HEK293 (cell line): Measurements from ENCODE around the gene MYO1F.

ENCODE experiments used
- CTCF ChIA-PET: fragments of 350-600 bp; formaldehyde crosslinking; extraction: SDS; loops from one replicate; lab custom pipeline; 2021; ENCODE audit warnings: antibody characterized with exemption; lab: Yijun Ruan, JAX
- POLR2A ChIA-PET: fragments of 300-600 bp; formaldehyde crosslinking; extraction: SDS; loops from one replicate; lab custom pipeline; 2020; ENCODE audit warnings: antibody characterized with exemption, inconsistent platforms; lab: Yijun Ruan, JAX
- H3K27ac ChIP-seq: fragments of 200-500 bp; sonication (Bioruptor generic); 2 replicates; pipeline ENCODE4 v1.5.1; 2014; ENCODE audit warnings: low read depth, low read length, control low read depth, inconsistent platforms; ENCODE audit errors: extremely low read depth
- H3K36me3 ChIP-seq, 2 experiments: fragments of 200-500 bp in 1 of 2; sonication (Bioruptor generic) in 1 of 2; 1 replicate in 1 of 2; 2 replicates in 1 of 2; pipeline ENCODE4 v1.5.1; 2014 to 2017; ENCODE audit warnings: inconsistent platforms in 2 of 2, low read length in 2 of 2; ENCODE audit not compliant: control insufficient read depth in 2 of 2, insufficient read depth in 1 of 2
- H3K4me1 ChIP-seq: fragments of 200-500 bp; sonication (Bioruptor generic); 2 replicates; pipeline ENCODE4 v1.5.1; 2014; ENCODE audit warnings: mild to moderate bottlenecking, low read length, inconsistent platforms; ENCODE audit not compliant: control insufficient read depth, insufficient read depth
- H3K4me3 ChIP-seq: 2 replicates; pipeline ENCODE4 v1.5.1; 2011; ENCODE audit warnings: low read depth, mild to moderate bottlenecking, control low read depth, low read length, moderate library complexity
- H3K9me3 ChIP-seq: fragments of 200-500 bp; sonication (Bioruptor generic); 2 replicates; pipeline ENCODE4 v1.5.1; 2014; ENCODE audit warnings: low read depth, low read length, inconsistent platforms; ENCODE audit not compliant: control insufficient read depth, insufficient read depth
- ELK4 ChIP-seq: IDR thresholded peaks from 2 replicates; pipeline ENCODE4 v1.6.1; 2011; ENCODE audit warnings: mild to moderate bottlenecking, low read depth, low read length, borderline replicate concordance
- INSM2 ChIP-seq: fragments of 450-650 bp; formaldehyde crosslinking; IDR thresholded peaks from 2 replicates; pipeline ENCODE4 v1.5.1; 2016; ENCODE audit warnings: missing biosample characterization, missing genetic modification characterization
- ZBTB11 ChIP-seq: fragments of 450-650 bp; formaldehyde crosslinking; conservative IDR thresholded peaks from 2 replicates; pipeline ENCODE4 v1.5.1; 2016; ENCODE audit warnings: low read depth, missing biosample characterization, missing genetic modification characterization
- ZBTB48 ChIP-seq: fragments of 450-650 bp; formaldehyde crosslinking; IDR thresholded peaks from 2 replicates; pipeline ENCODE4 v1.5.1; 2016; ENCODE audit warnings: missing biosample characterization, missing genetic modification characterization
- ZNF146 ChIP-seq: fragments of 450-650 bp; formaldehyde crosslinking; IDR thresholded peaks from 2 replicates; pipeline ENCODE4 v1.5.1; 2016; ENCODE audit warnings: missing biosample characterization, missing genetic modification characterization
- ZNF148 ChIP-seq: fragments of 450-650 bp; formaldehyde crosslinking; IDR thresholded peaks from 2 replicates; pipeline ENCODE4 v1.5.0; 2017; ENCODE audit warnings: missing biosample characterization, missing genetic modification characterization, borderline replicate concordance
- ZNF24 ChIP-seq: fragments of 450-650 bp; formaldehyde crosslinking; IDR thresholded peaks from 2 replicates; pipeline ENCODE4 v1.5.1; 2016; ENCODE audit warnings: missing biosample characterization, missing genetic modification characterization
- ZNF248 ChIP-seq: fragments of 450-650 bp; formaldehyde crosslinking; IDR thresholded peaks from 2 replicates; pipeline ENCODE4 v1.5.1; 2017; ENCODE audit warnings: missing biosample characterization, missing genetic modification characterization
- ZNF292 ChIP-seq: fragments of 450-650 bp; formaldehyde crosslinking; IDR thresholded peaks from 2 replicates; pipeline ENCODE4 v1.5.1; 2016; ENCODE audit warnings: low read depth, missing biosample characterization, missing genetic modification characterization, borderline replicate concordance
- ZNF391 ChIP-seq: fragments of 450-650 bp; formaldehyde crosslinking; IDR thresholded peaks from 2 replicates; pipeline ENCODE4 v1.5.1; 2016; ENCODE audit warnings: low read depth, missing biosample characterization, missing genetic modification characterization, borderline replicate concordance
- ZNF488 ChIP-seq: fragments of 450-650 bp; formaldehyde crosslinking; IDR thresholded peaks from 2 replicates; pipeline ENCODE4 v1.5.1; 2016; ENCODE audit warnings: missing biosample characterization, missing genetic modification characterization
- ZNF518A ChIP-seq: fragments of 450-650 bp; formaldehyde crosslinking; conservative IDR thresholded peaks from 2 replicates; pipeline ENCODE4 v1.5.1; 2016; ENCODE audit warnings: low read depth, missing biosample characterization, missing genetic modification characterization
- ZNF549 ChIP-seq: fragments of 450-650 bp; IDR thresholded peaks from 2 replicates; pipeline ENCODE4 v1.5.1; 2018; ENCODE audit warnings: missing biosample characterization, missing genetic modification characterization, mild to moderate bottlenecking, inconsistent platforms, moderate library complexity
- ZNF571 ChIP-seq: fragments of 450-650 bp; formaldehyde crosslinking; IDR thresholded peaks from 2 replicates; pipeline ENCODE4 v1.5.0; 2017; ENCODE audit warnings: missing biosample characterization, missing genetic modification characterization
- ZNF580 ChIP-seq: fragments of 450-650 bp; formaldehyde crosslinking; IDR thresholded peaks from 2 replicates; pipeline ENCODE4 v1.5.1; 2016; ENCODE audit warnings: missing biosample characterization, missing genetic modification characterization
- ZNF610 ChIP-seq: fragments of 450-650 bp; formaldehyde crosslinking; IDR thresholded peaks from 2 replicates; pipeline ENCODE4 v1.5.1; 2016; ENCODE audit warnings: missing biosample characterization, missing genetic modification characterization, borderline replicate concordance
- ZNF639 ChIP-seq: fragments of 450-650 bp; formaldehyde crosslinking; IDR thresholded peaks from 2 replicates; pipeline ENCODE4 v1.5.1; 2016; ENCODE audit warnings: missing biosample characterization, missing genetic modification characterization
- ZNF777 ChIP-seq: fragments of 450-650 bp; formaldehyde crosslinking; IDR thresholded peaks from 2 replicates; pipeline ENCODE4 v1.5.1; 2017; ENCODE audit warnings: missing biosample characterization, missing genetic modification characterization, borderline replicate concordance
- ZSCAN30 ChIP-seq: fragments of 450-650 bp; IDR thresholded peaks from 2 replicates; pipeline ENCODE4 v1.5.1; 2018; ENCODE audit warnings: missing biosample characterization, mild to moderate bottlenecking, missing genetic modification characterization, moderate library complexity

The MYO1F gene

GRCh38 chr19:8552810-8553209, 24.4 kb downstream of the MYO1F start (continued):
- 0 out of 2 replicates have a peak, but pooled peaks have one; percentile 17 for TF ChIP-seq ZNF148
- TF ChIP-seq ZNF777 (tag by site-specific recombination), result 0 out of 2 replicates have a peak, but pooled peaks have one; percentile 9
- TF ChIP-seq ZNF580 (tag by site-specific recombination), result peak; percentile 57; the same call in 1 of the 2 replicates
- TF ChIP-seq ZNF639 (tag by site-specific recombination), result peak; percentile 81
- no peak for TF ChIP-seq ZNF549 (tag by site-specific recombination)
- peak; percentile 77 for TF ChIP-seq ZNF518A
- TF ChIP-seq ZBTB11 (tag by site-specific recombination), result peak; percentile 98
- TF ChIP-seq, all 188 proteins: peak for 12

- no peak overlapping the region for H3K4me3 ChIP-seq
- H3K9me3 ChIP-seq, result no peaks in the 10 kb centered on the region
- no peak overlapping the region for H3K27ac ChIP-seq
- H3K36me3 ChIP-seq, result no peaks in the 10 kb centered on the region; a peak in 1 of 3 replicates
- ChIA-PET CTCF (no interaction called here), POLR2A (no interaction called here)
- no peaks in the 10 kb centered on the region for H3K4me1 ChIP-seq
- no peak for TF ChIP-seq ZNF391 (tag by site-specific recombination)
- no peak for TF ChIP-seq ZNF248 (tag by site-specific recombination)
- TF ChIP-seq INSM2 (tag by site-specific recombination), result no peak
- TF ChIP-seq ZNF24, result no peak
- no peak for TF ChIP-seq ZNF571 (tag by site-specific recombination)
- TF ChIP-seq ZNF610, result no peak
- TF ChIP-seq ZNF146 (tag by site-specific recombination), result no peak
- TF ChIP-seq ZBTB48 (tag by site-specific recombination), result no peak
- TF ChIP-seq ELK4, result no peak
- no peak for TF ChIP-seq ZNF488 (tag by site-specific recombination)
- TF ChIP-seq ZNF292, result no peak
- no peak for TF ChIP-seq ZSCAN30 (tag by site-specific recombination)
Observed at GRCh38 chr19:8550070-8550469, 27.2 kb downstream of the MYO1F start.
